GM12878 (cell line): ENCODE data around the gene RAP1GAP. TPM values are rescaled to one million over a fixed set of nuclear protein-coding genes. Genes with fewer than 3 reads are reported as not detected.

Source experiments
- ATAC-seq: fragments of 200-7000 bp; cut with Tn5 transposase; 3 replicates; pipeline ENCODE4 v1.9.1; 2020; ENCODE audit warnings: mild to moderate bottlenecking, moderate library complexity
- BruUV-seq: library from RNA; stranded (reverse); fragments of 400-500 nt; replicated peaks from 2 replicates; lab custom pipeline; 2021; lab: Mats Ljungman, UMichigan
- CTCF ChIA-PET: fragments of 300-600 bp; sonication (Branson Sonifier 250); formaldehyde crosslinking; extraction: SDS; loops from one replicate; lab custom pipeline; 2021; ENCODE audit warnings: inconsistent platforms; lab: Yijun Ruan, JAX
- POLR2A ChIA-PET: fragments of 350-600 bp; formaldehyde crosslinking; extraction: SDS; loops from one replicate; lab custom pipeline; 2021; ENCODE audit warnings: inconsistent platforms; lab: Charles Lee
- RAD21 ChIA-PET: fragments of 300-600 bp; sonication (Branson Sonifier 250); formaldehyde crosslinking; loops from one replicate; lab custom pipeline; 2023; ENCODE audit warnings: antibody characterized with exemption; ENCODE audit not compliant: unreplicated experiment; lab: Charles Lee
- SMC1A ChIA-PET: fragments of 300-600 bp; sonication (Branson Sonifier 250); formaldehyde crosslinking; loops from one replicate; lab custom pipeline; 2023; ENCODE audit not compliant: unreplicated experiment, uncharacterized antibody; lab: Charles Lee
- DNase-seq: peaks from one replicate; pipeline ENCODE4 v3.0.0-alpha.2; 2011; ENCODE audit warnings: low read depth, low spot score
- FAIRE-seq: peaks from 3 replicates; lab custom pipeline; 2011; peaks lifted over from hg19 to GRCh38; lab: Jason Lieb, UNC
- H2AFZ ChIP-seq: 2 replicates; pipeline ENCODE4 v1.6.0; 2011; ENCODE audit warnings: low read depth, low read length, control low read depth; ENCODE audit not compliant: control insufficient read depth
- H3K27ac ChIP-seq: 2 replicates; pipeline ENCODE4 v1.5.1; 2011; ENCODE audit warnings: control low read depth; ENCODE audit not compliant: control insufficient read depth, insufficient read depth
- H3K27me3 ChIP-seq, 2 experiments: replicated peaks in 1 of 2; 2 replicates each; pipeline versions ENCODE4 v1.6.0 to v1.6.1; 2011; ENCODE audit warnings: low read length in 1 of 2; ENCODE audit not compliant: control insufficient read depth in 2 of 2, insufficient read depth in 2 of 2
- H3K36me3 ChIP-seq, 2 experiments: 2 replicates each; pipeline ENCODE4 v1.5.1; 2011; ENCODE audit warnings: low read length in 1 of 2; ENCODE audit not compliant: control insufficient read depth in 2 of 2, insufficient read depth in 2 of 2
- H3K4me1 ChIP-seq: 2 replicates; pipeline ENCODE4 v1.6.1; 2011; ENCODE audit warnings: mild to moderate bottlenecking, low read length, moderate library complexity, mixed read lengths; ENCODE audit not compliant: control insufficient read depth, insufficient read depth
- H3K4me2 ChIP-seq: 2 replicates; pipeline ENCODE4 v1.6.0; 2011; ENCODE audit warnings: control low read depth; ENCODE audit not compliant: control insufficient read depth, insufficient read depth
- H3K4me3 ChIP-seq: fragments of 200-600 bp; sonication (generic); 2 replicates; pipeline ENCODE4 v1.5.1; 2016
- H3K79me2 ChIP-seq: 2 replicates; pipeline ENCODE4 v1.6.0; 2011; ENCODE audit warnings: low read length; ENCODE audit not compliant: control insufficient read depth, insufficient read depth
- H3K9ac ChIP-seq: 2 replicates; pipeline ENCODE4 v1.8.0; 2011; ENCODE audit warnings: low read length, control low read depth, mixed read lengths; ENCODE audit not compliant: control insufficient read depth, insufficient read depth
- H3K9me3 ChIP-seq: replicated peaks from 3 replicates; pipeline ENCODE4 v1.5.1; 2011; ENCODE audit warnings: mild to moderate bottlenecking, low read length; ENCODE audit not compliant: control insufficient read depth, insufficient read depth
- H4K20me1 ChIP-seq: 2 replicates; pipeline ENCODE4 v1.6.0; 2011; ENCODE audit not compliant: control insufficient read depth, insufficient read depth
- ATF7 ChIP-seq: fragments of 450-650 bp; IDR thresholded peaks from 2 replicates; pipeline ENCODE4 v1.6.1; 2016; ENCODE audit warnings: low read depth, mild to moderate bottlenecking
- DPF2 ChIP-seq: fragments of 450-650 bp; IDR thresholded peaks from 2 replicates; pipeline ENCODE4 v1.6.1; 2017; ENCODE audit warnings: mild to moderate bottlenecking
- HDAC2 ChIP-seq: fragments of 200-600 bp; sonication (generic); IDR thresholded peaks from 2 replicates; pipeline ENCODE4 v1.6.1; 2017
- JUNB ChIP-seq: IDR thresholded peaks from 2 replicates; pipeline ENCODE4 v1.6.1; 2016; ENCODE audit warnings: antibody characterized with exemption, mild to moderate bottlenecking
- KAT2A ChIP-seq: conservative IDR thresholded peaks from 2 replicates; pipeline ENCODE4 v1.6.1; 2011; ENCODE audit warnings: low read depth, low read length; ENCODE audit not compliant: control insufficient read depth
- MYB ChIP-seq: fragments of 150-350 bp; IDR thresholded peaks from 2 replicates; pipeline ENCODE4 v1.6.1; 2014; ENCODE audit warnings: mild to moderate bottlenecking, low read depth, low read length, borderline replicate concordance
- NFYA ChIP-seq: IDR thresholded peaks from 2 replicates; pipeline ENCODE4 v1.6.1; 2011; ENCODE audit warnings: low read depth, mild to moderate bottlenecking, low read length, improper control_type of control experiment, borderline replicate concordance
- RCOR1 ChIP-seq: conservative IDR thresholded peaks from 2 replicates; pipeline ENCODE4 v1.6.1; 2012; ENCODE audit warnings: low read depth, low read length, improper control_type of control experiment
- STAT1 ChIP-seq: fragments of 450-650 bp; conservative IDR thresholded peaks from 2 replicates; pipeline ENCODE4 v1.6.1; 2014; ENCODE audit warnings: antibody characterized with exemption, mild to moderate bottlenecking
- ZNF384 ChIP-seq: IDR thresholded peaks from 2 replicates; pipeline ENCODE4 v1.6.1; 2012; ENCODE audit warnings: low read depth, mild to moderate bottlenecking, low read length, improper control_type of control experiment, borderline replicate concordance
- WGBS: methylation state at CpG from one replicate; pipeline ENCODE4 v1.1.6; 2016; ENCODE audit warnings: low lambda C conversion rate; ENCODE audit not compliant: insufficient replicate concordance, insufficient coverage; ENCODE audit errors: missing lambda C conversion rate; 5-methylcytosine and 5-hydroxymethylcytosine counted together
- in situ Hi-C: fragments of 300-500 bp; cut with MboI; formaldehyde crosslinking; loops from 9 replicates; pipeline ENCODE4 v1.14.3; 2018; ENCODE audit warnings: mixed read lengths
- intact Hi-C: fragments of 100-400 bp; cut with micrococcal nuclease; formaldehyde crosslinking; loops from one replicate; pipeline ENCODE4 v1.14.2; 2022; ENCODE audit not compliant: unreplicated experiment
- polyA plus RNA-seq, 11 experiments: library from polyadenylated mRNA; depleted of rRNA in 4 of 11; unstranded in 6 of 11; stranded (reverse) in 5 of 11; fragments of >200 nt; fragmentation: Nextera tagmentation in 4 of 11; fragmentation: Illumina TruSeq in 1 of 11; extraction: Ambion mirVana in 4 of 11; extraction: Trizol in 1 of 11; gene quantifications; 1 replicate in 1 of 11; 2 replicates in 10 of 11; pipeline versions ENCODE4 v1.2.1 to v1.2.3, GENCODE V29; 2011 to 2016; ENCODE audit warnings: inconsistent platforms in 2 of 11, missing spikeins in 2 of 11, low read depth in 1 of 11
- total RNA-seq, 4 experiments: library from RNA; depleted of rRNA in 3 of 4; stranded (reverse); fragments of >200 nt in 3 of 4; fragmentation: Illumina TruSeq in 1 of 4; extraction: Trizol in 1 of 4; gene quantifications; 2 replicates each; pipeline versions ENCODE4 v1.2.1 to v1.2.3, GENCODE V29; 2013 to 2021
- TF ChIP-seq, protein P1 (sequence below): fragments of 450-650 bp; IDR thresholded peaks from 2 replicates; pipeline ENCODE4 v1.6.1; 2016; ENCODE audit warnings: mild to moderate bottlenecking
- TF ChIP-seq, protein P2 (sequence below): IDR thresholded peaks from 2 replicates; pipeline ENCODE4 v1.6.1; 2011; ENCODE audit warnings: low read depth, low read length, improper control_type of control experiment, borderline replicate concordance
- TF ChIP-seq, protein P3 (sequence below): IDR thresholded peaks from 2 replicates; pipeline ENCODE4 v1.6.1; 2011; ENCODE audit warnings: mild to moderate bottlenecking, low read depth, low read length, moderate library complexity; ENCODE audit not compliant: insufficient replicate concordance

The RAP1GAP gene
- total and polyA plus RNA-seq, 10 of the 15 experiments (the other 5 are each of a cell fraction or from before 2014, with no cell fraction given): 0.04 to 0.96 (median 0.09) TPM; not detected in 3

DNA sequence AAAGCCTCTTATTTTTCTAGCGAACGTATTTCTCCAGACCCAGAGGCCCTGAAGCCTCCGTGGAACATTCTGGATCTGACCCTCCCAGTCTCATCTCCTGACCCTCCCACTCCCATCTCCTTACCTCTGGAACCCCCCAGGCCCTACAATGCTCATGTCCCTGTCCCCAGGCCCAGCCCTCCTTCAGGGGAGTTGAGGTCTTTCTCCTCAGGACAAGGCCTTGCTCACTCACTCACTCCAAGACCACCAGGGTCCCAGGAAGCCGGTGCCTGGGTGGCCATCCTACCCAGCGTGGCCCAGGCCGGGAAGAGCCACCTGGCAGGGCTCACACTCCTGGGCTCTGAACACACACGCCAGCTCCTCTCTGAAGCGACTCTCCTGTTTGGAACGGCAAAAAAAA lies 91.2 kb downstream of the RAP1GAP start:
- intact Hi-C loops (loop anchor here (10.0 kb wide), 1 partner anchor 203 kb away; no protein-coding TSS in a partner anchor), in situ Hi-C loops (no loop called here)
- RAD21 ChIA-PET: no interaction called here
- H3K9ac ChIP-seq: no peak overlapping the region
- H3K9me3 ChIP-seq: no peaks in the 10 kb centered on the region
- ATAC-seq (no peak), FAIRE-seq (no peak), DNase-seq (no peak)
- H4K20me1 ChIP-seq: no peaks in the 10 kb centered on the region
- WGBS: 47% methylated on average over 9 of the region's 9 CpGs
- no peak overlapping the region for H3K27ac ChIP-seq
- POLR2A ChIA-PET: no interaction called here
- H3K27me3 ChIP-seq: no peaks in the 10 kb centered on the region; a peak in 3 of 4 replicates
- TF ChIP-seq DPF2 (no peak), RCOR1 (no peak), ATF7 (no peak)
- TF ChIP-seq, protein P1, sequence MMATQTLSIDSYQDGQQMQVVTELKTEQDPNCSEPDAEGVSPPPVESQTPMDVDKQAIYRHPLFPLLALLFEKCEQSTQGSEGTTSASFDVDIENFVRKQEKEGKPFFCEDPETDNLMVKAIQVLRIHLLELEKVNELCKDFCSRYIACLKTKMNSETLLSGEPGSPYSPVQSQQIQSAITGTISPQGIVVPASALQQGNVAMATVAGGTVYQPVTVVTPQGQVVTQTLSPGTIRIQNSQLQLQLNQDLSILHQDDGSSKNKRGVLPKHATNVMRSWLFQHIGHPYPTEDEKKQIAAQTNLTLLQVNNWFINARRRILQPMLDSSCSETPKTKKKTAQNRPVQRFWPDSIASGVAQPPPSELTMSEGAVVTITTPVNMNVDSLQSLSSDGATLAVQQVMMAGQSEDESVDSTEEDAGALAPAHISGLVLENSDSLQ: no peak
- no peak overlapping the region for H3K4me2 ChIP-seq
- CTCF ChIA-PET: no interaction called here
- no peaks in the 10 kb centered on the region for H3K36me3 ChIP-seq
- no peak overlapping the region for H3K4me3 ChIP-seq
- no peak overlapping the region for H2AFZ ChIP-seq
- no TSS peak for BruUV-seq
- SMC1A ChIA-PET: no interaction called here
- no peaks in the 10 kb centered on the region for H3K4me1 ChIP-seq
- H3K79me2 ChIP-seq: no peaks in the 10 kb centered on the region

DNA sequence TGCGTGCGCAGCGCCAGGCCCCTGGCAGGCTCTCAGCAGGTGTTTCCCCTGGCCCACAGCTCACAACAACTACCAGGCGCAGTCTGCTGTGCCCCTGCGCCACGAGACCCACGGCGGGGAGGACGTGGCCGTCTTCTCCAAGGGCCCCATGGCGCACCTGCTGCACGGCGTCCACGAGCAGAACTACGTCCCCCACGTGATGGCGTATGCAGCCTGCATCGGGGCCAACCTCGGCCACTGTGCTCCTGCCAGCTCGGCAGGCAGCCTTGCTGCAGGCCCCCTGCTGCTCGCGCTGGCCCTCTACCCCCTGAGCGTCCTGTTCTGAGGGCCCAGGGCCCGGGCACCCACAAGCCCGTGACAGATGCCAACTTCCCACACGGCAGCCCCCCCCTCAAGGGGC lies 91.8 kb downstream of the RAP1GAP start:
- H3K9me3 ChIP-seq: no peaks in the 10 kb centered on the region
- no peak for ATAC-seq
- no peaks in the 10 kb centered on the region for H3K4me1 ChIP-seq
- no peak for DNase-seq
- no TSS peak for BruUV-seq
- WGBS: 48% methylated on average over 19 of the region's 26 CpGs
- no peaks in the 10 kb centered on the region for H3K79me2 ChIP-seq
- CTCF ChIA-PET: no interaction called here
- no peak for FAIRE-seq
- SMC1A ChIA-PET: no interaction called here
- in situ Hi-C loops (no loop called here), intact Hi-C loops (loop anchor here (10.0 kb wide), 1 partner anchor 203 kb away; no protein-coding TSS in a partner anchor)
- no peak overlapping the region for H3K27ac ChIP-seq
- POLR2A ChIA-PET: no interaction called here
- H3K4me3 ChIP-seq: no peak overlapping the region
- no peaks in the 10 kb centered on the region for H4K20me1 ChIP-seq
- H2AFZ ChIP-seq: no peak overlapping the region
- RAD21 ChIA-PET: no interaction called here
- no peaks in the 10 kb centered on the region; a peak in 3 of 4 replicates for H3K27me3 ChIP-seq
- H3K9ac ChIP-seq: no peak overlapping the region
- no peak overlapping the region for H3K4me2 ChIP-seq
- H3K36me3 ChIP-seq: no peaks in the 10 kb centered on the region
- TF ChIP-seq MYB (no peak), JUNB (no peak), ZNF384 (no peak), NFYA (no peak), STAT1 (no peak), KAT2A (no peak), HDAC2 (no peak), DPF2 (no peak)
- TF ChIP-seq, protein P2, sequence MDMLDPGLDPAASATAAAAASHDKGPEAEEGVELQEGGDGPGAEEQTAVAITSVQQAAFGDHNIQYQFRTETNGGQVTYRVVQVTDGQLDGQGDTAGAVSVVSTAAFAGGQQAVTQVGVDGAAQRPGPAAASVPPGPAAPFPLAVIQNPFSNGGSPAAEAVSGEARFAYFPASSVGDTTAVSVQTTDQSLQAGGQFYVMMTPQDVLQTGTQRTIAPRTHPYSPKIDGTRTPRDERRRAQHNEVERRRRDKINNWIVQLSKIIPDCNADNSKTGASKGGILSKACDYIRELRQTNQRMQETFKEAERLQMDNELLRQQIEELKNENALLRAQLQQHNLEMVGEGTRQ: no peak
- TF ChIP-seq, protein P3, sequence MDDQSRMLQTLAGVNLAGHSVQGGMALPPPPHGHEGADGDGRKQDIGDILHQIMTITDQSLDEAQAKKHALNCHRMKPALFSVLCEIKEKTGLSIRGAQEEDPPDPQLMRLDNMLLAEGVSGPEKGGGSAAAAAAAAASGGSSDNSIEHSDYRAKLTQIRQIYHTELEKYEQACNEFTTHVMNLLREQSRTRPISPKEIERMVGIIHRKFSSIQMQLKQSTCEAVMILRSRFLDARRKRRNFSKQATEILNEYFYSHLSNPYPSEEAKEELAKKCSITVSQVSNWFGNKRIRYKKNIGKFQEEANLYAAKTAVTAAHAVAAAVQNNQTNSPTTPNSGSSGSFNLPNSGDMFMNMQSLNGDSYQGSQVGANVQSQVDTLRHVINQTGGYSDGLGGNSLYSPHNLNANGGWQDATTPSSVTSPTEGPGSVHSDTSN: no peak
